Lung microvascular endothelial cell (primary cell): ENCODE data around the gene PIK3R3. TPM values are rescaled to one million over a fixed set of nuclear protein-coding genes. Genes with fewer than 3 reads are reported as not detected.

Source experiments
- DNase-seq, 2 donors: peaks; one replicate each; pipeline versions ENCODE4 v3.0.0 to v3.0.0-alpha.2; 2010; ENCODE audit warnings: low read depth in 2 of 2
- total RNA-seq: library from RNA; depleted of rRNA; stranded (reverse); fragments of >200 nt; gene quantifications from 2 replicates; pipeline ENCODE4 v1.2.1, GENCODE V29; 2014

PIK3R3 gene
- total RNA-seq, 1 donor from 2014 or later: 11.7 TPM

- no peak for DNase-seq
These were observed 25.5 kb upstream of the PIK3R3 start for GRCh38 chr1:46157916-46158311.

- no peak for DNase-seq
These were observed 21.3 kb upstream of the PIK3R3 start for GRCh38 chr1:46153732-46154131.

GRCh38 chr1:46153228-46153627 is 20.8 kb upstream of the PIK3R3 start:
- no peak for DNase-seq

GRCh38 chr1:46152016-46152415 is 19.6 kb upstream of the PIK3R3 start:
- DNase-seq: no peak

GRCh38 chr1:46150085-46150484 is 17.7 kb upstream of the PIK3R3 start:
- peak; percentile 69 to 86 for DNase-seq

GRCh38 chr1:46148318-46148717 is 15.9 kb upstream of the PIK3R3 start:
- no peak for DNase-seq

- peak; percentile 68 to 80 for DNase-seq
These were observed 5.5 kb upstream of the PIK3R3 start for GRCh38 chr1:46137916-46138315.

- DNase-seq: no peak
These were observed 4.3 kb upstream of the PIK3R3 start for GRCh38 chr1:46136711-46137110.

GRCh38 chr1:46134660-46135331 is 2.4 kb upstream of the PIK3R3 start:
- DNase-seq: peak; percentile 35 to 58

GRCh38 chr1:46133781-46134350 is 1.4 kb upstream of the PIK3R3 start:
- DNase-seq: peak; percentile 18 to 36

GRCh38 chr1:46133181-46133658 is 791 bp upstream of the PIK3R3 start:
- no peak for DNase-seq

GRCh38 chr1:46131712-46132528 is 509 bp downstream of the PIK3R3 start:
- peak; percentile 41 to 52 for DNase-seq

- peak in 1 of 2 donors; percentile 28 for DNase-seq
These were observed 1.3 kb downstream of the PIK3R3 start for GRCh38 chr1:46131093-46131492.

GRCh38 chr1:46130606-46131005 is 1.8 kb downstream of the PIK3R3 start:
- DNase-seq: peak in 1 of 2 donors; percentile 4

- peak; percentile 15 to 28 for DNase-seq
These were observed 2.3 kb downstream of the PIK3R3 start for GRCh38 chr1:46130121-46130520.

- DNase-seq: no peak
These were observed 4.1 kb downstream of the PIK3R3 start for GRCh38 chr1:46128344-46128743.

- DNase-seq: no peak
These were observed 13.6 kb downstream of the PIK3R3 start for GRCh38 chr1:46118856-46119255.

GRCh38 chr1:46117810-46118494 is 14.5 kb downstream of the PIK3R3 start:
- no peak for DNase-seq

GRCh38 chr1:46114925-46115603 is 17.4 kb downstream of the PIK3R3 start:
- no peak for DNase-seq

GRCh38 chr1:46113948-46114347 is 18.5 kb downstream of the PIK3R3 start:
- no peak for DNase-seq

GRCh38 chr1:46112108-46112507 is 20.3 kb downstream of the PIK3R3 start:
- no peak for DNase-seq
